ENCODE data around the gene PLA2G4E. TPM values are rescaled to one million over a fixed set of nuclear protein-coding genes. Genes with fewer than 3 reads are reported as not detected.

PLA2G4E gene
- polyA plus RNA-seq, 3 donors = not detected

GRCh38 chr15:41981371-41982132 lies 39.3 kb downstream of the PLA2G4E start:
- DNase-seq (ENCODE audit: low read depth in 3 of 3, low spot score in 2 of 3) = no peak

- no peak for DNase-seq (ENCODE audit: low read depth in 3 of 3, low spot score in 2 of 3)
Observed at GRCh38 chr15:41980654-41981323, 40.1 kb downstream of the PLA2G4E start.

GRCh38 chr15:41979493-41980266 lies 41.2 kb downstream of the PLA2G4E start:
- DNase-seq (ENCODE audit: low read depth in 3 of 3, low spot score in 2 of 3) = no peak

- no peak for DNase-seq (ENCODE audit: low read depth in 3 of 3, low spot score in 2 of 3)
Observed at GRCh38 chr15:41978534-41978933, 42.3 kb downstream of the PLA2G4E start.

GRCh38 chr15:41977757-41978383 lies 43.0 kb downstream of the PLA2G4E start:
- DNase-seq (ENCODE audit: low read depth in 3 of 3, low spot score in 2 of 3) = no peak

GRCh38 chr15:41975669-41976068 lies 45.2 kb downstream of the PLA2G4E start:
- DNase-seq (ENCODE audit: low read depth in 3 of 3, low spot score in 2 of 3) = no peak

- no peak for DNase-seq (ENCODE audit: low read depth in 3 of 3, low spot score in 2 of 3)
Observed at GRCh38 chr15:41974041-41974440, 46.8 kb downstream of the PLA2G4E start.

GRCh38 chr15:41972253-41973242 lies 48.3 kb downstream of the PLA2G4E start, which contains the start of gene EHD4:
EHD4 (minus strand) TSS chr15:41972557; CDS start chr15:41972494, 63 bp downstream.
- peak; percentile 96 to 98 (median 98) for DNase-seq (ENCODE audit: low read depth in 3 of 3, low spot score in 2 of 3)

- no peak for DNase-seq (ENCODE audit: low read depth in 3 of 3, low spot score in 2 of 3)
Observed at GRCh38 chr15:41971895-41972252, 49.0 kb downstream of the PLA2G4E start.

GRCh38 chr15:41971089-41971894 lies 49.5 kb downstream of the PLA2G4E start:
- DNase-seq (ENCODE audit: low read depth in 3 of 3, low spot score in 2 of 3) = no peak

GRCh38 chr15:41970456-41970855 lies 50.4 kb downstream of the PLA2G4E start:
- DNase-seq (ENCODE audit: low read depth in 3 of 3, low spot score in 2 of 3) = no peak

GRCh38 chr15:41969851-41970431 lies 50.9 kb downstream of the PLA2G4E start:
- no peak for DNase-seq (ENCODE audit: low read depth in 3 of 3, low spot score in 2 of 3)

- no peak for DNase-seq (ENCODE audit: low read depth in 3 of 3, low spot score in 2 of 3)
Observed at GRCh38 chr15:41968701-41969100, 52.1 kb downstream of the PLA2G4E start.

GRCh38 chr15:41967506-41968206 lies 53.2 kb downstream of the PLA2G4E start:
- DNase-seq (ENCODE audit: low read depth in 3 of 3, low spot score in 2 of 3) = no peak

- no peak for DNase-seq (ENCODE audit: low read depth in 3 of 3, low spot score in 2 of 3)
Observed at GRCh38 chr15:41966920-41967465, 53.8 kb downstream of the PLA2G4E start.

GRCh38 chr15:41966414-41966812 lies 54.4 kb downstream of the PLA2G4E start:
- DNase-seq (ENCODE audit: low read depth in 3 of 3, low spot score in 2 of 3) = no peak

Data from right renal cortex interstitium (tissue), 3 donors.